ENCODE results near the gene SORBS2.

SORBS2 gene

DNA sequence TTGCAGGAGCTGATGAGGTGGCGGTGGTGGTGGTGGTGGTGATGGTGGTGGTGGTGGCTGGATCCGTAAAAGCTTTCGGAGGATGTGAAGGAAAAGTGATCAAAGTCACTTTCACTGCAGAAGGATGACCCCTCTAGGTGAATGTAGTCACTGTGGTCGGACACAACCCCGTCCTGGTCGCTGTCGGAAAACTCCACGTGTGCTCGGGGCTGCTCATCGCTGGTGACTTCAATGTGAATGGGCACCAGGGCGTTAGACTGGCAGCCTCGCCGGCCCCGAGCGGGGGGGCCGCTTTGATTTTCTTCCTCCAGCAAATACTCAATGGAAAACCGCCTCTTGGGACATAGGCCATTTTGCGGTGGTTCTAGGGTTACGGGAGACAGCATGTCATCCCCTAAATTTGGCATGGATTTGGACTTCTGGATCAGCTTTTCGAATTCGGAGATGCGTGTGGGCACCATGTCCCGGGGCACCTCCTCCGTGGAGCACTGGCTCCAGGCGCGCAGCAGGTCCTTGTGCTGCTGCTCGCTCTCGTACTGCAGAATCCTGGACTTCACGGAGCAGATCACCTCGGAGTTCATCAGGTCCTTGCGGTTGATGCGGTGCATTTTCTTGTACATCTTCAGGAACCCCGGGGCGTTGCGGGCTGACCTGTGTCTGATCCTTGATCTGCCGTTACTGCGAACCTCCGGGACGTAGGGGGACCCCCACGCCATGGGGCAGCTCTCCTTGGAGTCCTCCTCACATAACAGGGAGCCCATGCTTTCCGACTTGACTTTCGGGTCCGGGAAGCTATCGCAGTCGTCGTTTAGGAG, 188.3 kb downstream of the SORBS2 start:
- DNase-seq, result no peak

- no peak for DNase-seq
Measured at GRCh38 chr4:185608185-185608584, 203.8 kb downstream of the SORBS2 start.

DNA sequence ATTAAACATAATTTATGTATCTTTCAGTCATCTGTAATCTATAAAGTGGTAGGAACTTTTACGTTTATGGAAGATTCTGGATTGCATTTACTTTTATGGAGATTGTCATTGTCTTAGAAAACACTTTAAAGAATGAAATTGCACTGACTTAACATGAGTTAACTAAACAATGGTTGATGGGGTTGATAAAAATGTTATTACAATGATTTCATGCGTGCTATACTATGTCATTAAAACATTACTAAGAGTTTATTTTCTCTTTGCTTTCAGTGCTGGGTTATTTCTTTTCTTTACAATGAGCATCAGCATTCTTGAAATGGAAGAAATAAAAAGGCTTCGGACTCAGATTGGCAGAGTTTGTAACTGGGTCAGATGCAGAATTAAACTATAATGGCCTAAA, 209.6 kb downstream of the SORBS2 start:
- DNase-seq, result no peak

DNA sequence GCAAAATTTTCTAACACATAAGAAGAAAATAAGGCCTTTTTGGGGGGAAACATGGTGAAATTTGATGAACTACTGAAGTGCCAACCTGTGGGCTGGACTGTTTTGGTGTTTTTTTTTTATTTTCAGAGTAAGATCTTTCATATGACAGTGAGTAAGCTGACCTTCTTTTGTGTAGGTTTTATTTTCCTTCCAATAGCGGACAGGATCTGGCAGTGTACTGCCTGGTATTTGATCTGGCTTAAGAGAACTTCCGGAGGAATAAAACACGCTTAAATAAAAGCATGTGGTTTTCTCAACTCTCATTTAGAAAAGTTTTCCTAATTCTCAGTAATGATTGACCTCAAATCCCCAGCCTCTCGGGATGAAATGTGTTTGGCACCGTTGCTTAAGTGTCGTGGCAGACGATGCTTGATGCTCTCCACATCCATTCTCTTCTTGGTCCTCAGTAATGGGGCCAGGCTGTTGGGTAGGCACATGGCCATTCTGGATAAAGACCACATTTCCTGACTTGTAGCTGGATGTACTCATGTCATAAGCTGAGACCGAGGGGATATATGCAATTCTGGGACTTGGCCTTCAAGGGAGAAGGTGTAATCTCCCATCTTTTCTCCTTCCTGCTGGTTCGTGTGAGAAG, 211.1 kb downstream of the SORBS2 start:
- no peak for DNase-seq

DNA sequence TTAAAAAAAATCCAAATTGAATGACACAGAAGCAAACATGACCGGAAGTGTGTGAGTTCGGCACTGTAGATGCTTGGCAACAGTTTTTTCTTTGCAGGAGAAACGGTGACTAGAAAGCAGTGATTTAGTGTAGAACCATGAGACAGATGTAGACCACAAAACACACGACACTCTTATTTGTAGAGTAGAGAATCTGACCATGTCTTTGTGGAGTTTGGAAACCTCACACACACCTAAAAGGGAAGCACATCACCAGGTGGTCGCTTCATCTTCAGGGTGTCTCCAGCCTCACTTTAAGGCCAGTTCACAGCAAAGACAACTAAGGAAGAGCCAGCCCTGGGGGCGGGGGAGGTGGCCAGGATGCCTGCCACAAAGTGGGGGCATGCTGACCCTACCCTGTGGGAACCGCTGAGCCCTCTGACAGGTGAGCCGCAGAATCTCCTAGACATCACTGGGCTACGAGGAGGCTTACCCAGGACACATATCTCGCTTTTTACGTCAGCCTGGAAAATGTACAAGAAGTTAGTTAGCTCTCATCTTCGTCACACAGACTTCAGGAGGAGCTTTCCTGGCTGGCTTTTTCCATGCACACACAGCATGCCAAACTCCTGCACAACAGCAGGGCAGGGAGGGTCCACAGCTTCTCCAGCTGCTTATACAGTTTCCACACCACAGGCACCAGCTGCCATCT, 212.3 kb downstream of the SORBS2 start:
- DNase-seq, result no peak

GRCh38 chr4:185598846-185599552, 213.0 kb downstream of the SORBS2 start:
- DNase-seq, result no peak

DNA sequence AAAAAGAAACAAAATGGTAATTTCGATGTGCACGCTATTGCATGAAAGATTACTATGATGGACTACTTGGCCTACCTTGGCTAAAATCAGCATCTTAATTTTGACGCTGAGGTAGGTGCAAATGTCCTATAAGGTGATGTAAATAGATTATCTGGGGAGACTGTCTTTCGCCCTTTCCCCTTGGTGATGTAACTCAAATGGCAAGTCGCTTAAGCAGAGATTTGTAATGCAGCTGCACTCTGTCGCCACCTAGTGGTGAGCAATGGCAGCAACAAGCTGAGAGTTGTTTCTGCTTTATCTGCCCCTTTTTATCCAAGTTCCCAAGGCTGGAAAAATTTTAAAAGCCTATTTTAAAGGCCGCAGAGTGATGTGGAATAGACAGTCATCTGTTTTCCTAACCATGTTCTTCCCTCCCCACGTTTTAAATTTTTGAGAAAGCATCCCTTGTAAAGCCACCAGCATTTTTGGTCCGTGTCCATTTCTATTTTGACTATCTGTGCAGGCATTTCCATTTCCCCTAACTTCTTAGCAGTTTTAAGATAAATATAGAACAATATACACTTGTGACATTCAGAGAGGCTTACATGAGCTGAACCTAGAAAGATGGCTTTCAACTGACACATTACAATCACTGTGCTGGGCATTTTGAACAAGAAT, 214.3 kb downstream of the SORBS2 start:
- DNase-seq, result peak; percentile 62

GRCh38 chr4:185592845-185593488, 219.0 kb downstream of the SORBS2 start:
- no peak for DNase-seq

DNA sequence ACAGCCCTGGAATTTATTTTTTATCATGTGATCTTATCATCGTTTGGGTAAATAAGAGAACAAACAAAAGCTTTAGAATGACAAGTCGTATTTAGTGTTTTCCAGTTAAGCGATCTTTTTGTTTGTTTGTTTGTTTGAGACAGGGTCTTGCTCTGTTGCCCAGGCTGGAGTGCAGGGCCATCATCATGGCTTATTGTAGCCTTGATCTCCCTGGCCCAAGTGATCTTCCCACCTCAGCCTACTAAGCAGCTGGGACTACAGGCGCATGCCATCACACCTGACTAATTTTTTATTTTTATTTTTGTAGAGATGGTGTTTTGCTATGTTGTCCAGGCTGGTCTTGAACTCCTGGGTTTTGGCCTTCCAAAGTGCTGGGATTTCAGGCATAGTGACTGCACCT, 219.6 kb downstream of the SORBS2 start:
- DNase-seq, result no peak

- no peak for DNase-seq
Measured at GRCh38 chr4:185591679-185592141, 220.3 kb downstream of the SORBS2 start.

GRCh38 chr4:185590982-185591381, 221.0 kb downstream of the SORBS2 start:
- no peak for DNase-seq

- no peak for DNase-seq
Measured at GRCh38 chr4:185589067-185589836, 222.7 kb downstream of the SORBS2 start.

GRCh38 chr4:185587427-185588161, 224.4 kb downstream of the SORBS2 start:
- no peak for DNase-seq

DNA sequence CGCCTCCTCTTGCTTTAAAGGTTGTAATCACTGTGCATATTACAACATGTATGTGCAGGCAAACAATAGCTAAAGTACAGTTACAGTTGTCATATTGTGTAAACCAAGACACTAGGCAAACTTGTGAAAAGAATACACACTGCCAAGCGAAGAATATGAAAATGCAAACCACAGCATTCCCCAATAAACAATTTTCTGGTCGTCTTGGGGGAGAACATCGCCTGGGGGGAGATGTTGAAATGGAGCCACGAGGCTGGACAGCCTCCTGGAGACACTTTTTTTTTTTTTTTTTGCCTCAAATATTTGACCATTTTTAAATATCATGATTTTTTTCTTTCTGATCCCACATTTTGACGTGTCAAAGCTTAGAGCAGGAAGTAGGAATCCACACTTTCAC, 225.0 kb downstream of the SORBS2 start:
- no peak for DNase-seq

GRCh38 chr4:185585211-185585610, 226.8 kb downstream of the SORBS2 start:
- DNase-seq, result no peak

- no peak for DNase-seq
Measured at GRCh38 chr4:185583813-185584212, 228.2 kb downstream of the SORBS2 start.

GRCh38 chr4:185582651-185583400, 229.2 kb downstream of the SORBS2 start:
- DNase-seq, result no peak

DNA sequence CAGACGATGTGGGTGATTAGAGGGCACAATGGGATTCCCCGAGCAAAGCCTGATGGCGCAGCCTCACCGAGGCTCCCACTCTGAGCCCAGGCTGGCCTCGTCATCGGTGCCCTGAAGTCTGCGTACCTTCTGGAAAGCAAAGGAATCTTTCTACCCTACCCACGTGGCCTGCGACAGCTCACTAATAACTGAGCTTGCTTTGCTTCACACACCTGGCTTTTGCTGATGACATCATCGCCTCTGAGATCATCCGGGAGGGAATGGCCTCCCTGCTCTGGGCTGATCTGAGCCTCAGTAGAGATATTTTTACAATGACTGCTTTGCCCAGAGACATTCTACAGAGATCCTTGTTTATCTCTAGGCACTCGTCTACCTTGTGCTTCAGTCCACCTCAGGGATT, 231.3 kb downstream of the SORBS2 start:
- DNase-seq, result no peak

- DNase-seq, result no peak
Measured at GRCh38 chr4:185578284-185578683, 233.7 kb downstream of the SORBS2 start.
